SJSA1 (cell line): ENCODE data around the gene DUSP2. TPM values are rescaled to one million over a fixed set of nuclear protein-coding genes. Genes with fewer than 3 reads are reported as not detected.

Experiments
- DNase-seq, 2 experiments: peaks; one replicate each; pipeline ENCODE4 v3.0.0-alpha.2; 2015 to 2020; ENCODE audit warnings: low spot score in 2 of 2, low read depth in 1 of 2
- H3K27ac ChIP-seq: fragments of 250-450 bp; sonication (Bioruptor Pico); 2 replicates; pipeline ENCODE4 v1.5.1; 2020; ENCODE audit warnings: mild to moderate bottlenecking, moderate library complexity
- H3K27me3 ChIP-seq: fragments of 250-450 bp; sonication (Bioruptor Pico); replicated peaks from 2 replicates; pipeline ENCODE4 v1.5.1; 2020; ENCODE audit warnings: mild to moderate bottlenecking, moderate library complexity
- H3K36me3 ChIP-seq: fragments of 250-450 bp; sonication (Bioruptor Pico); 2 replicates; pipeline ENCODE4 v1.5.1; 2020; ENCODE audit warnings: mild to moderate bottlenecking
- H3K4me1 ChIP-seq: fragments of 250-450 bp; sonication (Bioruptor Pico); replicated peaks from 2 replicates; pipeline ENCODE4 v1.6.1; 2021; ENCODE audit warnings: mild to moderate bottlenecking
- H3K4me3 ChIP-seq: fragments of 250-450 bp; sonication (Bioruptor Pico); 2 replicates; pipeline ENCODE4 v1.5.1; 2020; ENCODE audit warnings: mild to moderate bottlenecking
- H3K9me3 ChIP-seq: fragments of 250-450 bp; sonication (Bioruptor Pico); replicated peaks from 2 replicates; pipeline ENCODE4 v1.5.1; 2020; ENCODE audit warnings: mild to moderate bottlenecking
- total RNA-seq: library from RNA; depleted of rRNA; stranded (reverse); fragments of >200 nt; shearing (Covaris generic); gene quantifications from 2 replicates; pipeline ENCODE4 v1.2.3, GENCODE V29; 2014

The DUSP2 gene
- total RNA-seq, 1 experiment from 2014 or later, result 0.24 TPM

- peaks cover 12% of the 10 kb centered on the region for H3K4me1 ChIP-seq
- H3K4me3 ChIP-seq, result no peak overlapping the region
- no peak for DNase-seq
- H3K9me3 ChIP-seq, result peaks cover 12% of the 10 kb centered on the region
- H3K27ac ChIP-seq, result no peak overlapping the region
- H3K36me3 ChIP-seq, result no peaks in the 10 kb centered on the region
- H3K27me3 ChIP-seq, result peaks cover 41% of the 10 kb centered on the region
These were observed 29.4 kb downstream of the DUSP2 start for GRCh38 chr2:96115631-96116423.

GRCh38 chr2:96114903-96115581 lies 30.2 kb downstream of the DUSP2 start:
- DNase-seq, result no peak
- H3K27me3 ChIP-seq, result peaks cover 38% of the 10 kb centered on the region
- H3K4me1 ChIP-seq, result peaks cover 12% of the 10 kb centered on the region
- H3K27ac ChIP-seq, result no peak overlapping the region
- peaks cover 12% of the 10 kb centered on the region for H3K9me3 ChIP-seq
- H3K36me3 ChIP-seq, result no peaks in the 10 kb centered on the region
- no peak overlapping the region for H3K4me3 ChIP-seq

GRCh38 chr2:96114546-96114902 lies 30.7 kb downstream of the DUSP2 start:
- Histone ChIP-seq H3K36me3 (no peaks in the 10 kb centered on the region), H3K4me3 (no peak overlapping the region), H3K27me3 (peaks cover 36% of the 10 kb centered on the region), H3K9me3 (peaks cover 12% of the 10 kb centered on the region), H3K27ac (no peak overlapping the region), H3K4me1 (peaks cover 12% of the 10 kb centered on the region)
- DNase-seq, result no peak

GRCh38 chr2:96113951-96114350 lies 31.3 kb downstream of the DUSP2 start:
- H3K36me3 ChIP-seq, result no peaks in the 10 kb centered on the region
- no peak for DNase-seq
- H3K27ac ChIP-seq, result no peak overlapping the region
- H3K27me3 ChIP-seq, result peaks cover 31% of the 10 kb centered on the region
- peaks cover 12% of the 10 kb centered on the region for H3K9me3 ChIP-seq
- H3K4me1 ChIP-seq, result peaks cover 12% of the 10 kb centered on the region
- no peak overlapping the region for H3K4me3 ChIP-seq

- H3K4me1 ChIP-seq, result peaks cover 12% of the 10 kb centered on the region
- peaks cover 26% of the 10 kb centered on the region for H3K27me3 ChIP-seq
- H3K27ac ChIP-seq, result no peak overlapping the region
- no peak overlapping the region for H3K4me3 ChIP-seq
- no peak for DNase-seq
- peaks cover 12% of the 10 kb centered on the region for H3K9me3 ChIP-seq
- H3K36me3 ChIP-seq, result no peaks in the 10 kb centered on the region
These were observed 31.9 kb downstream of the DUSP2 start for GRCh38 chr2:96113367-96113677.

GRCh38 chr2:96112501-96113366 lies 32.5 kb downstream of the DUSP2 start:
- no peak for DNase-seq
- H3K4me3 ChIP-seq, result no peak overlapping the region
- peaks cover 24% of the 10 kb centered on the region for H3K27me3 ChIP-seq

GRCh38 chr2:96111823-96112500 lies 33.3 kb downstream of the DUSP2 start:
- Histone ChIP-seq H3K4me1 (peaks cover 6% of the 10 kb centered on the region), H3K4me3 (no peak overlapping the region), H3K27me3 (peaks cover 16% of the 10 kb centered on the region), H3K36me3 (no peaks in the 10 kb centered on the region), H3K9me3 (peaks cover 10% of the 10 kb centered on the region), H3K27ac (no peak overlapping the region)
- DNase-seq, result no peak

More at GRCh38 chr2:96112501-96113366, 32.5 kb downstream of the DUSP2 start:
- Histone ChIP-seq H3K27ac (no peak overlapping the region), H3K36me3 (no peaks in the 10 kb centered on the region), H3K4me1 (peaks cover 12% of the 10 kb centered on the region), H3K9me3 (peaks cover 12% of the 10 kb centered on the region)

GRCh38 chr2:96111257-96111640 lies 34.0 kb downstream of the DUSP2 start:
- Histone ChIP-seq H3K36me3 (no peaks in the 10 kb centered on the region), H3K4me1 (no peaks in the 10 kb centered on the region; the same call in 1 of the 2 replicates), H3K27me3 (peaks cover 9% of the 10 kb centered on the region), H3K9me3 (peaks cover 6% of the 10 kb centered on the region), H3K27ac (no peak overlapping the region), H3K4me3 (no peak overlapping the region)
- DNase-seq, result no peak

- Histone ChIP-seq H3K4me1 (no peaks in the 10 kb centered on the region), H3K27ac (no peak overlapping the region), H3K4me3 (no peak overlapping the region), H3K9me3 (peaks cover under 1% of the 10 kb centered on the region; the same call in 1 of the 2 replicates), H3K36me3 (no peaks in the 10 kb centered on the region), H3K27me3 (peaks cover 4% of the 10 kb centered on the region)
- DNase-seq, result no peak
These were observed 34.5 kb downstream of the DUSP2 start for GRCh38 chr2:96110621-96111256.

GRCh38 chr2:96109931-96110511 lies 35.2 kb downstream of the DUSP2 start:
- Histone ChIP-seq H3K27ac (no peak overlapping the region), H3K9me3 (0 out of 2 replicates have a peak, but pooled peaks cover 7% of the 10 kb centered on the region), H3K27me3 (no peaks in the 10 kb centered on the region; the same call in 1 of the 2 replicates), H3K36me3 (no peaks in the 10 kb centered on the region), H3K4me3 (no peak overlapping the region), H3K4me1 (no peaks in the 10 kb centered on the region)
- no peak for DNase-seq

- Histone ChIP-seq H3K9me3 (0 out of 2 replicates have a peak, but pooled peaks cover 8% of the 10 kb centered on the region), H3K4me1 (no peaks in the 10 kb centered on the region), H3K4me3 (no peak overlapping the region), H3K27me3 (no peaks in the 10 kb centered on the region), H3K36me3 (no peaks in the 10 kb centered on the region), H3K27ac (no peak overlapping the region)
- DNase-seq, result no peak
These were observed 35.9 kb downstream of the DUSP2 start for GRCh38 chr2:96109361-96109680.

- no peaks in the 10 kb centered on the region for H3K27me3 ChIP-seq
- no peaks in the 10 kb centered on the region for H3K36me3 ChIP-seq
- no peak overlapping the region for H3K4me3 ChIP-seq
- DNase-seq, result no peak
- H3K9me3 ChIP-seq, result 0 out of 2 replicates have a peak, but pooled peaks cover 8% of the 10 kb centered on the region
- no peak overlapping the region for H3K27ac ChIP-seq
- no peaks in the 10 kb centered on the region for H3K4me1 ChIP-seq
These were observed 36.5 kb downstream of the DUSP2 start for GRCh38 chr2:96108541-96109360.
